Neural crest cell (in vitro differentiated cells): ENCODE measurements around the gene RGS16. TPM values are rescaled to one million over a fixed set of nuclear protein-coding genes. Genes with fewer than 3 reads are reported as not detected.

ENCODE experiments used
- DNase-seq: peaks from one replicate; pipeline ENCODE4 v3.0.0; 2021; ENCODE audit warnings: low read depth, mixed read lengths, low spot score
- H3K27ac Mint-ChIP-seq: one replicate; pipeline ENCODE4 v1.8.0; 2021; ENCODE audit warnings: mild to moderate bottlenecking, mixed read lengths; ENCODE audit not compliant: unreplicated experiment
- H3K27me3 Mint-ChIP-seq: 2 replicates; pipeline ENCODE4 v1.8.0; 2021; ENCODE audit warnings: low read depth, mild to moderate bottlenecking, mixed read lengths
- H3K36me3 Mint-ChIP-seq: 2 replicates; pipeline ENCODE4 v1.8.0; 2021; ENCODE audit warnings: low read depth, mild to moderate bottlenecking, mixed read lengths
- H3K4me1 Mint-ChIP-seq: 2 replicates; pipeline ENCODE4 v1.8.0; 2021; ENCODE audit warnings: mixed read lengths
- H3K4me3 Mint-ChIP-seq: one replicate; pipeline ENCODE4 v1.8.0; 2021; ENCODE audit warnings: mild to moderate bottlenecking, mixed read lengths
- H3K9me3 Mint-ChIP-seq: 2 replicates; pipeline ENCODE4 v1.8.0; 2021; ENCODE audit warnings: mixed read lengths
- CTCF ChIP-seq: fragments of 200-600 bp; sonication (generic); conservative IDR thresholded peaks from 2 replicates; pipeline ENCODE4 v1.5.0; 2021; ENCODE audit warnings: antibody characterized with exemption, mild to moderate bottlenecking
- total RNA-seq: library from RNA; stranded (reverse); gene quantifications from 2 replicates; pipeline ENCODE4 v1.2.1, GENCODE V29; 2021

Gene RGS16
- total RNA-seq, 1 donor from 2014 or later, result 6.4 TPM

GRCh38 chr1:182564406-182565004 is 39.7 kb downstream of the RGS16 start:
- TF ChIP-seq CTCF, result no peak
- Mint-ChIP-seq H3K4me1 (no peaks in the 10 kb centered on the region), H3K27ac (no peak overlapping the region), H3K27me3 (peaks cover 4% of the 10 kb centered on the region), H3K9me3 (no peaks in the 10 kb centered on the region), H3K36me3 (no peaks in the 10 kb centered on the region), H3K4me3 (no peak overlapping the region)
- no peak for DNase-seq

GRCh38 chr1:182563095-182563494 is 41.1 kb downstream of the RGS16 start:
- TF ChIP-seq CTCF, result no peak
- no peak for DNase-seq
- Mint-ChIP-seq H3K27ac (no peak overlapping the region), H3K27me3 (peaks cover 4% of the 10 kb centered on the region), H3K4me1 (no peaks in the 10 kb centered on the region), H3K9me3 (no peaks in the 10 kb centered on the region), H3K4me3 (no peak overlapping the region), H3K36me3 (no peaks in the 10 kb centered on the region)

GRCh38 chr1:182561456-182561855 is 42.7 kb downstream of the RGS16 start:
- DNase-seq, result no peak
- Mint-ChIP-seq H3K27ac (no peak overlapping the region), H3K9me3 (no peaks in the 10 kb centered on the region), H3K4me3 (no peak overlapping the region), H3K36me3 (no peaks in the 10 kb centered on the region), H3K27me3 (peaks cover 4% of the 10 kb centered on the region), H3K4me1 (no peaks in the 10 kb centered on the region)
- TF ChIP-seq CTCF, result no peak

- H3K4me3 Mint-ChIP-seq, result no peak overlapping the region
- H3K9me3 Mint-ChIP-seq, result no peaks in the 10 kb centered on the region
- TF ChIP-seq CTCF, result no peak
- DNase-seq, result no peak
- H3K4me1 Mint-ChIP-seq, result no peaks in the 10 kb centered on the region
- H3K36me3 Mint-ChIP-seq, result no peaks in the 10 kb centered on the region
- H3K27ac Mint-ChIP-seq, result no peak overlapping the region
- H3K27me3 Mint-ChIP-seq, result peaks cover 4% of the 10 kb centered on the region
These were observed 43.7 kb downstream of the RGS16 start for GRCh38 chr1:182560392-182560984.

- Mint-ChIP-seq H3K27me3 (no peaks in the 10 kb centered on the region), H3K4me3 (no peak overlapping the region), H3K27ac (no peak overlapping the region), H3K36me3 (no peaks in the 10 kb centered on the region), H3K4me1 (no peaks in the 10 kb centered on the region), H3K9me3 (no peaks in the 10 kb centered on the region)
- TF ChIP-seq CTCF, result no peak
- DNase-seq, result no peak
These were observed 47.9 kb downstream of the RGS16 start for GRCh38 chr1:182556279-182556678.
